SK-N-MC (cell line): ENCODE results near the gene WNT8B.

ENCODE experiments used
- EZH2 ChIP-seq: fragments of 200-600 bp; sonication (generic); IDR thresholded peaks from one replicate; pipeline ENCODE4 v1.6.1; 2017; ENCODE audit warnings: antibody characterized with exemption
- FOXP2 ChIP-seq: optimal IDR thresholded peaks from 2 replicates; pipeline ENCODE3; 2011; ENCODE audit warnings: mild to moderate bottlenecking, moderate library complexity; ENCODE audit not compliant: insufficient read depth; ENCODE audit errors: extremely low read length, control extremely low read depth
- POLR2AphosphoS5 ChIP-seq: IDR thresholded peaks from 2 replicates; pipeline ENCODE4 v1.6.1; 2012; ENCODE audit warnings: mild to moderate bottlenecking, low read depth, low read length, borderline replicate concordance

DNA sequence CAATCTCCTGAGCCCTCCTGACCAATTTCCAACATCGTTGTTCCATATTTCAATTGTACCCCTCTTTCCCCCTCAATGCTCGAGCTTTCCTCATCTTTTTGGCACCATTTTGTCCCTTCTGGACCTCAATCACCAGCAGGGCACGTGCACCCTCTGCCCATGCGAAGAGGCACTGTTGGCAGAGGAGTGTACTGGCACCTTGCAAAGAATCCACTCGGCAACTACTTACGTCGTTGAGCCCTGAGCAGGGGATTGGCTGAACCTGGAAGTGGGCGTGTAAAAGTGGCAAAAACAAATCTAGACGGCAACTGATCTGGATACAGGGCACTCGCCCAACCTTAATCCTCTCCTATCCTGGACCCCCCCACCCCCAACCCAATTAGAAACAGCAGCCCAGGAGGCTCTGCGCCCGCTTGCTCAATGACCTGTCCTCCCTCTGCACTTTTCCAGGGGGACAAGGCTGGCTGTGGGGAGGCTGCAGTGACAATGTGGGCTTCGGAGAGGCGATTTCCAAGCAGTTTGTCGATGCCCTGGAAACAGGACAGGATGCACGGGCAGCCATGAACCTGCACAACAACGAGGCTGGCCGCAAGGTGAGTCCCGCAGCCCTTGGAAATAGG, 18.8 kb downstream of the WNT8B start:
- no peak for TF ChIP-seq POLR2AphosphoS5
- TF ChIP-seq EZH2 = no peak
- TF ChIP-seq FOXP2 = no peak
